ENCODE results near the gene XKR8.
A peak's percentile ranks its signal among the peaks of the same experiment; 100 is the strongest.

XKR8 gene

GRCh38 chr1:27957655-27958054, 2.1 kb upstream of the XKR8 start:
- no peak for DNase-seq

- no peak for DNase-seq
Observed at GRCh38 chr1:27958513-27958912, 1.3 kb upstream of the XKR8 start.

GRCh38 chr1:27960762-27961645, 1.2 kb downstream of the XKR8 start:
- no peak for DNase-seq

GRCh38 chr1:27961646-27962221, 2.0 kb downstream of the XKR8 start:
- no peak for DNase-seq

GRCh38 chr1:27963393-27963792, 3.6 kb downstream of the XKR8 start:
- no peak for DNase-seq

GRCh38 chr1:27966402-27967105, 6.8 kb downstream of the XKR8 start:
- no peak for DNase-seq

GRCh38 chr1:27967106-27967883, 7.5 kb downstream of the XKR8 start:
- DNase-seq = no peak

GRCh38 chr1:27967884-27968466, 8.2 kb downstream of the XKR8 start:
- no peak for DNase-seq

- DNase-seq = no peak
Observed at GRCh38 chr1:27968692-27969091, 8.9 kb downstream of the XKR8 start.

- DNase-seq = no peak
Observed at GRCh38 chr1:27970401-27970800, 10.6 kb downstream of the XKR8 start.

GRCh38 chr1:27971674-27972073, 11.9 kb downstream of the XKR8 start:
- DNase-seq = no peak

GRCh38 chr1:27972141-27972540, 12.4 kb downstream of the XKR8 start:
- DNase-seq = no peak

- no peak for DNase-seq
Observed at GRCh38 chr1:27973771-27974416, 14.1 kb downstream of the XKR8 start.

- no peak for DNase-seq
Observed at GRCh38 chr1:27974417-27974781, 14.6 kb downstream of the XKR8 start.

GRCh38 chr1:27979151-27979858, 19.5 kb downstream of the XKR8 start:
- no peak for DNase-seq

- DNase-seq = no peak
Observed at GRCh38 chr1:27979859-27980201, 20.1 kb downstream of the XKR8 start.

GRCh38 chr1:27980216-27980845, 20.6 kb downstream of the XKR8 start:
- no peak for DNase-seq

- DNase-seq = no peak
Observed at GRCh38 chr1:27981145-27981544, 21.4 kb downstream of the XKR8 start.

- DNase-seq = no peak
Observed at GRCh38 chr1:27990920-27991537, 31.3 kb downstream of the XKR8 start.

- peak; percentile 6 for DNase-seq
Observed at GRCh38 chr1:27992276-27992675, 32.5 kb downstream of the XKR8 start.

GRCh38 chr1:27993241-27993640, 33.5 kb downstream of the XKR8 start:
- no peak for DNase-seq

Data from NK-92 treated with Interleukin-12 subunit alpha and Interleukin-12 subunit beta, amount 100 ng/mL, for 24 hours (cell line).